Smooth muscle cell of trachea (primary cell): ENCODE data around the gene CRYGB. TPM values are rescaled to one million over a fixed set of nuclear protein-coding genes. Genes with fewer than 3 reads are reported as not detected.

Experiments used
- total RNA-seq: library from RNA; depleted of rRNA; stranded (reverse); fragments of >200 nt; gene quantifications from 2 replicates; pipeline ENCODE4 v1.2.1, GENCODE V29; 2014

Gene CRYGB
- not detected in 2 replicates for total RNA-seq

GRCh38 chr2:208146006-208146405 lies at the start of gene CRYGB:
Gene CRYGB (minus strand): TSS chr2:208146158. CDS start chr2:208146120, 38 bp downstream.

GRCh38 chr2:208189810-208190503 lies 44.0 kb upstream of the CRYGB start, which contains the start of gene C2orf80:
Gene C2orf80 (minus strand): TSS chr2:208190030. CDS start chr2:208186986, 3,044 bp downstream.

GRCh38 chr2:208163489-208163888 lies 17.5 kb upstream of the CRYGB start, which contains the start of gene CRYGA:
Gene CRYGA (minus strand): TSS chr2:208163589. CDS start chr2:208163556, 33 bp downstream.

GRCh38 chr2:208129744-208130711 lies 15.9 kb downstream of the CRYGB start, which contains the start of gene CRYGC:
Gene CRYGC (minus strand): TSS chr2:208129828. CDS start chr2:208129792, 36 bp downstream.

GRCh38 chr2:208124013-208124715 lies 21.8 kb downstream of the CRYGB start, which contains the start of gene CRYGD:
Gene CRYGD (minus strand): TSS chr2:208124524. CDS start chr2:208124473, 51 bp downstream.

Other genes starting within 250 kb of the CRYGB start
- gene PLEKHM3, start 120.6 kb downstream of the CRYGB start, total RNA-seq: 15.6 and 16.0 TPM in 2 replicates
- gene CRYGD, start 21.6 kb downstream of the CRYGB start, total RNA-seq: not detected in 2 replicates
- not detected in 2 replicates for gene CRYGC, start 16.3 kb downstream of the CRYGB start, total RNA-seq
- gene CRYGA, start 17.4 kb upstream of the CRYGB start, total RNA-seq: not detected in 2 replicates
- gene C2orf80, start 43.9 kb upstream of the CRYGB start, total RNA-seq: not detected in 2 replicates
- gene IDH1, start 108.9 kb upstream of the CRYGB start, total RNA-seq: 236 and 313 TPM in 2 replicates
- gene PIKFYVE, start 120.1 kb upstream of the CRYGB start, total RNA-seq: 36.4 and 38.0 TPM in 2 replicates